HG03354 (cell line): ENCODE measurements around the gene PLXNA4.

ENCODE experiments used
- ATAC-seq: cut with Tn5 transposase; IDR thresholded peaks from one replicate; pipeline ENCODE4 v1.9.1; 2021; ENCODE audit warnings: mild to moderate bottlenecking; ENCODE audit not compliant: unreplicated experiment, poor library complexity, severe bottlenecking

Gene PLXNA4

DNA sequence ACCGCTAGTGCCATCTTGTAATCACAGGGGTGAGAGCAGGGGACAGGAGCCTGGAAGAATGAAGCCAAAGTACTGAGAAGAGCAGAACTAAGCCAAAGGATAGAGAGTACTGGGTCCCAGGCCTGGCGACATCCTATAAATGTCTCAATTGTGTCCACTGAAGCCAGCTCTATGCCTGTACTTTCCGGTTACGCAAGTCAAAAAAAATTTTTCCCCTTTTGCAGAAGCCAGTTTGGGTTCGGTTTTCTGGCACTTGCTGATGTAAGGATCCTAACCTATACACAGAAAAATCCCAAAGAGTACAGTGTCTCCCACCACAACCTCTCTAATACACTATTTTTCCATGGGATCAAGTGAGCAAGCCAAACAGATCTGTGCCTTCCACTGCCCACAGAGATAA, 61.1 kb downstream of the PLXNA4 start:
- ATAC-seq: no peak

DNA sequence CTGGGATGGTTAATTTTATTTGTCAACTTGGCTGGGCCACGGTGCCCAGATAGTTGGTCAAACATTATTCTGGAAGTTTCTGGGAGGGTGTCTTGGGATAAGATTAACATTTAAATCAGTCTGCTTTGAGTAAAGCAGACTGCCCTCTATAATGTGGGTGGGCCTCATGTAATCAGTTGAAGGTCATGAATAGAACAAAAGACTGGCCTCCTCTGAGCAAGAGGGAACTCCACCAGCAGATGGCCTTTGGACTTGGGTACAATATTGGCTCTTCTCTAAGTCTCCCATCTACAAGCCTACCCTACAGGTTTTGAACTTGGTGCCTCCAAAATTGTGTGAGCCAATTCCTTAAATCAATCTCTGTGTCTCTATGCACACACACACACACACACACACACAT, 61.8 kb downstream of the PLXNA4 start:
- ATAC-seq: no peak

DNA sequence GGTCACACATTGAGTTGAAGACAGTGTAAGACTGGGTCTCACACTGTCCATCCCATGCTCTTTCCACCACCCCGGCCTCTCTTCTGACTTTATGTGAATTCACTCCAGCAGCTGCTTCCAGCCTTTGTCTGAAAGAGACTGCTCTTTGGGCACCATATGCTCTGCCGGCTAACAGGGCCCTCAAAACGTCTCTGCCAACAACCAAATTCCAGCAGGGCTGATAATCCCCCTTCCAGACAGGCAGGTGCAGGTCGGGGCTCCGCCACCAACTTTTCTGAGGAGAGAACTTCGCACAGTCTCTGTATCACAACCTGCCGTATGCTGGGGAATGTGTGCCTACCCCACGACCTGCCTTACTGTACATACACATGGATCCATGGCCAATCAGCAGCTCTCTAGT, 64.3 kb downstream of the PLXNA4 start:
- ATAC-seq: no peak

DNA sequence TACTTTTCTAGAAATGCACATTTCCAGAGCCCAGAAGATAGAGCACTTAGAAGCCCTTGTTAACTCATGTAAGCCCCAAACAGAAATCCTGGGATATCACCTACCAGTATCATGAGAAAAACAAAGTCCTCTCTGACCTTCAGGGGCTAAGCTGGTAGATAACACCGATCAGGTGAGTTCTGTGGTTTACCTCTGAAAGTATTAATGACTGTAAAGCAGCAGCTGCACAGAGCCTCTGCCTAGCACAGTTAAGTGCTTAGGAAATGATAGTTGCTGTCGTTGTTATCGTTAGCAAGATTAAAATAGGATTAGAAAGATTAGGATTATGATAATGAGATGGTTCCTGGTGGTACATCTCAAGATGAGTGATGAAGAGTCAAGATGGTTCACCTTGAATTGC, 64.9 kb downstream of the PLXNA4 start:
- no peak for ATAC-seq

- ATAC-seq: no peak
Observed at GRCh38 chr7:132509643-132510042, 66.6 kb downstream of the PLXNA4 start.

- no peak for ATAC-seq
Observed at GRCh38 chr7:132508724-132509353, 67.4 kb downstream of the PLXNA4 start.

GRCh38 chr7:132504852-132505251, 71.4 kb downstream of the PLXNA4 start:
- no peak for ATAC-seq

DNA sequence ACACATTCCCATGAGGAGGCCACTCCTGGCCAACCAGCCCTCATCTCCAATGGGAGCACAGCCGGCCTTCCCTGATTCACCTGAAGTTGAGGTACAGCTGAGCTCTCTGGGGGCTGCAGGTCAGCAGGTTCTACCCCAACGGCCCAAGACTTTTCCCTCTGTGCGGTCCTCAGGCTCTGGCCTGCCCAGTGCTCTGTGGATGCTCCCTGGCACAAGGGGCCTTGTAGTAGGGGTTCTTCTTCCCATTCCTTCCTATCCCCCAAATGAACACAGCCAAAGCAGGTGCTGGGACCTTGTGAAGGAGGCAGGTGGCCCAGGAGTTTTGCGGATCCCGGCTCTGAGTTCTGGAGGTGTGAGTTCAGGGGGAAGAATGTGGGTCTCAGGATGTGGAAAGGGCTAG, 72.2 kb downstream of the PLXNA4 start:
- no peak for ATAC-seq

GRCh38 chr7:132503415-132503814, 72.9 kb downstream of the PLXNA4 start:
- ATAC-seq: no peak

DNA sequence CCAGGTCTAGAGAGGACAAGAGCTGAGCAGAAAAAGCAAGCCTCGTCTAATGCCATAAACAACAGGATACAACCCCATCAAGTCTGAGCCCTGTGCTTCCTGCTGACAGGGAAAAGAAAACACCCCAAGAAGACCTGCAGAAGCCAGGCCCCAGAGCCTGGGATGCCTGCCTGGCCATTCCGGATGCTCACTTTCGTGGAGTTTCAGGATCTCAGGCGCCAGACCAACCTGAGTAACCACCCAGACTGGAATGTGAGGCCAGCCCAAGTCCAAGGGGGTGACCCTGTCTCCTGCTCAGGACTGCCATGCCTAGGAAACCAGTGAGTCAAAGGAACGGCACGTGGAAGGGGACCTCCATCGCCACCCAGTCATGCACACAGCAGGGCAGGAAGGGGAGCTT, 74.3 kb downstream of the PLXNA4 start:
- ATAC-seq: no peak

GRCh38 chr7:132500727-132501440, 75.4 kb downstream of the PLXNA4 start:
- no peak for ATAC-seq

DNA sequence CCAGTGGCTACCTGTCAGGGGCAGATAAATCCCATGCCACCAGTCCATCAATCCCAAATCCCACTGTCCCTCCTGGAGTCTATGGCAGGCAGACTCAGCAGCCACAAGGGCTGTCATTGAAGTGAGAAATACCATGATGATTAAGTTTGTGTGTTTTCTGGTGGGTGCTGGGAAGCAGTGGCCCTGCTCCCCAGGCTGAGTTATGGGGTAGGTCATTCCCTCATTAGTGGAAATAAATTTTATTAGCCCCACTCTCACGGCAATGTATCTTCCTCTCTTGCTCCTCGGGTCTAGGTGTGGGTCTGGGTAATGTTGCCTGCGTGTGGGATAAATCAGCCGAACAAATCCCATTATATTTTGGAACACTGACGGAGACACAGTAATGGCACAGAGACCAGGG, 76.8 kb downstream of the PLXNA4 start:
- ATAC-seq: no peak

DNA sequence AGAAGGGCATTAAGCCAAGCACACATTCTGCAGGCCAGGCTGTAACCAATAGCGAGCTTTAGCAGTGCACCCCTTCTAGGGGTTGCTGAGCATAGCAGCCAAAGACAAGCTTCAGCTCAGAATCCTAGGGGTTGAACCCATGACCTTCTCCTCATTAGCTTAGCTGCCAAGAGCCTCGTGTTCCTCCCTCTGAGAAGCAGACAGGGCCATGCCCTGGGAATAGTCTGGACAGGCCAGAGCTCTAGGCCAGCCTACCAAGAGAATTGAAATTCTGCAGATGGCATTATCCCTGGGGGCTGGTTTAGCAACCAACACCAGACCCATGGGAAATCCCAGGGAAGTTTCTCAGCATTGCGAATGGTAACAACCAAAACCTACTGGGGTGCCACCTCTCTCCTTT, 77.2 kb downstream of the PLXNA4 start:
- ATAC-seq: no peak

GRCh38 chr7:132498319-132498718, 78.0 kb downstream of the PLXNA4 start:
- ATAC-seq: no peak

DNA sequence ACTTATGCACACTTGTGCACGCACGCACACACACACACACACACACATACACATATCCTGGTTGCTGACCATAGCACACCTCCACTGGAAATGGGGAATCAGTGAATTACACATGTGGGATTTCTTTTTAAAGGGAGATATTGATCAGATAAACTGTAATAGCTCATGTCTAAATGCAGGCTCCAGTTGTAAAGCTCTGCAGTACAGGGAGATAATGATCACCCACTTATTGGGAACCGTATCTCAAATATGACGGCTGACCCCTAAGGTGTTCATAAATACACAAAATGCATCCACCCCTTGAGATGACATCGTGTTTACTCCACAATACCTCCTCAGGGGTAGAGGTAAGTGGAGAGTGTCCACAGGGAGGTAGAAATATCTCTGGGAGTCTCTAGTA, 79.2 kb downstream of the PLXNA4 start:
- no peak for ATAC-seq

GRCh38 chr7:132495936-132496335, 80.3 kb downstream of the PLXNA4 start:
- ATAC-seq: no peak

- ATAC-seq: no peak
Observed at GRCh38 chr7:132494474-132494873, 81.8 kb downstream of the PLXNA4 start.

DNA sequence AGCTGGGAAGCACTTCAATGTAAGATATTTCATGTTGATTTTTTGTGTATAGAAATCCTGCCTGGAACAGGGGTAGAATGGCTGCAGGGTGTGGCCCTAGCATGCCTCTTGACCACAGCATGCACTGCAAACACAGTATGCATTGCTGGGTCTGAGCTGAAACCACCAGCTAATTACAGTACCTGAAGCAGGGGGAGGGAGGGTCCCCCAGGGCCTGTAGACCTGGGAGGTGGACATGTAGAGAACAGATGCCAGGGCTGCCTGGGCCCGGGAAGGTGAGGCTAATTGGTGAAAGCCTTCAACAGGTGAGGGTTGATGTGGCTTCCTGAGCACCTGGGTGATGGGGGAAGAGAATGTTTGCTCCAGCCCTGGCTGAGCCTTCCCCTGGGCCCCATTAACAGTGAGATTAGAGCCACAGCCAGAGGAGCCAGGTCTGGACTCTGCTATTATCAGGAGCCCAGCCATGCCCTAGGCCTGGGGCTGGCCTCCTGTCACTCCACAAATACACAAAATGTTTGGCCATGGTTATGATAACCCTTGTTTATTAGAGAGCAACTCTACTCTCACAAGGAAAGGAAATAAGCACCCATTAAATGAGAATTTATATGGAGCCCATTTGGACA, 83.3 kb downstream of the PLXNA4 start:
- no peak for ATAC-seq

GRCh38 chr7:132491391-132491945, 84.8 kb downstream of the PLXNA4 start:
- ATAC-seq: no peak

DNA sequence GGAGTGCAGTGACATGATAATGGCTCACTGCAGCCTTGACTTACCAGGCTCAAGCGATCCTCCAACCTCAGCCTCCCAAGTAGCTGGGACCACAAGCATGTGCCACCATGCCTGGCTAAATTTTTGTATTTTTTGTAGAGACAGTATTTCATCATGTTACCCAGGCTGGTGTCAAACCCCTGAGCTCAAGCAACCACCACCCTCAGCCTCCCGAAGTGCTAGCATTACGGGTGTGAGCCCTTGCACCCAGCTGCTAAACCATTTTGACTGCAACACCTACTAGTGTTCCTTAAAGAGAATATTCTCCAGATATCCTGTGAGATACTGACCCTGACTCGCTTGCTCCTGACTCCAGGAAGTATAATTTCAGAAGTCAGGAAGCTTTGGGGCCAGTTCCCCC, 85.8 kb downstream of the PLXNA4 start:
- ATAC-seq: no peak

GRCh38 chr7:132489776-132490237, 86.5 kb downstream of the PLXNA4 start:
- ATAC-seq: no peak
